Measurements from ENCODE around the gene IGIP.

- TF ChIP-seq CTCF (IDR thresholded peaks at IDR 0.05; ENCODE audit: low read depth, low read length), result no peak
- TF ChIP-seq MAX (IDR thresholded peaks at IDR 0.05; ENCODE audit: low read depth, low read length), result no peak
- no peak for TF ChIP-seq POLR2A (IDR thresholded peaks at IDR 0.05; ENCODE audit: extremely low read depth, insufficient read length)
These were observed 8.2 kb upstream of the IGIP start for GRCh38 chr5:140117523-140117922.

Data from NB4 (cell line).